ENCODE results near the gene SGSM2.

- TF ChIP-seq POLR2A (IDR thresholded peaks at IDR 0.05) (no peak), CTCF (IDR thresholded peaks at IDR 0.05) (no peak)
Measured at GRCh38 chr17:2406271-2406902, 69.1 kb downstream of the SGSM2 start.

Data from lower leg skin (tissue), 3 donors.